Central memory CD8-positive, alpha-beta T cell (primary cell): ENCODE data around the gene AMOT.
"Not testable (repeated sequence)": the region's sequence is repeated elsewhere in the genome, so short reads cannot be mapped to it uniquely, and the experiment has no call there.

Source experiments
- ATAC-seq: fragments of 150-1000 bp; cut with Tn5 transposase; replicated peaks from 2 replicates; pipeline ENCODE4 v1.10.0; 2022; ENCODE audit warnings: mild to moderate bottlenecking, moderate FRiP score, moderate number of reproducible peaks; ENCODE audit not compliant: poor library complexity, severe bottlenecking; ENCODE audit errors: extremely low read depth
- DNase-seq, 2 donors: peaks; one replicate each; pipeline ENCODE4 v3.0.0; 2021; ENCODE audit warnings: low spot score in 2 of 2
- H3K27ac Mint-ChIP-seq: one replicate; pipeline ENCODE4 v1.8.0; 2022; ENCODE audit warnings: low read depth, mild to moderate bottlenecking, moderate library complexity, mixed read lengths
- H3K27me3 Mint-ChIP-seq: one replicate; pipeline ENCODE4 v1.8.0; 2022; ENCODE audit warnings: mixed read lengths
- H3K36me3 Mint-ChIP-seq: one replicate; pipeline ENCODE4 v1.8.0; 2022; ENCODE audit warnings: mild to moderate bottlenecking, moderate library complexity, mixed read lengths; ENCODE audit not compliant: insufficient read depth
- H3K4me1 Mint-ChIP-seq: one replicate; pipeline ENCODE4 v1.8.0; 2022; ENCODE audit warnings: mixed read lengths
- H3K4me3 Mint-ChIP-seq: one replicate; pipeline ENCODE4 v1.8.0; 2022; ENCODE audit warnings: mild to moderate bottlenecking, moderate library complexity, mixed read lengths
- H3K9me3 Mint-ChIP-seq: one replicate; pipeline ENCODE4 v1.8.0; 2022; ENCODE audit warnings: mixed read lengths

Gene AMOT

GRCh38 chrX:112840382-112841113 lies at the start of gene AMOT:
TSS of gene AMOT (minus strand) at chrX:112840831. CDS start at chrX:112823126, 17,705 bp downstream.
- H3K9me3 Mint-ChIP-seq: no peaks in the 10 kb centered on the region
- peaks cover 11% of the 10 kb centered on the region for H3K4me1 Mint-ChIP-seq
- H3K4me3 Mint-ChIP-seq: peak within 1 kb of the TSS; percentile 92
- peak within 1 kb of the TSS; percentile 66 for H3K27ac Mint-ChIP-seq
- no peaks in the 10 kb centered on the region for H3K27me3 Mint-ChIP-seq
- peaks cover 5% of the 10 kb centered on the region for H3K36me3 Mint-ChIP-seq
- ATAC-seq (peak; percentile 59), DNase-seq (peak; percentile 15 to 24)

- Mint-ChIP-seq H3K4me1 (peaks cover 14% of the 10 kb centered on the region), H3K36me3 (no peaks in the 10 kb centered on the region), H3K9me3 (no peaks in the 10 kb centered on the region), H3K4me3 (no peak overlapping the region), H3K27ac (no peak overlapping the region), H3K27me3 (no peaks in the 10 kb centered on the region)
- DNase-seq (no peak), ATAC-seq (no peak)
Measured at GRCh38 chrX:112889400-112889799, 48.8 kb upstream of the AMOT start.

GRCh38 chrX:112888916-112889315 lies 48.3 kb upstream of the AMOT start:
- no peak overlapping the region for H3K27ac Mint-ChIP-seq
- no peaks in the 10 kb centered on the region for H3K9me3 Mint-ChIP-seq
- peaks cover 14% of the 10 kb centered on the region for H3K4me1 Mint-ChIP-seq
- no peak overlapping the region for H3K4me3 Mint-ChIP-seq
- ATAC-seq (no peak), DNase-seq (no peak)
- no peaks in the 10 kb centered on the region for H3K36me3 Mint-ChIP-seq
- H3K27me3 Mint-ChIP-seq: no peaks in the 10 kb centered on the region

- Mint-ChIP-seq H3K4me3 (no peak overlapping the region), H3K27me3 (no peaks in the 10 kb centered on the region), H3K9me3 (no peaks in the 10 kb centered on the region), H3K36me3 (no peaks in the 10 kb centered on the region), H3K27ac (no peak overlapping the region), H3K4me1 (no peaks in the 10 kb centered on the region)
- ATAC-seq: no peak
- DNase-seq: no peak
Measured at GRCh38 chrX:112877771-112878173, 37.1 kb upstream of the AMOT start.

GRCh38 chrX:112874614-112875013 lies 34.0 kb upstream of the AMOT start:
- DNase-seq: no peak
- H3K9me3 Mint-ChIP-seq: no peaks in the 10 kb centered on the region

GRCh38 chrX:112874175-112874574 lies 33.5 kb upstream of the AMOT start:
- no peaks in the 10 kb centered on the region for H3K4me1 Mint-ChIP-seq
- no peak for DNase-seq
- no peaks in the 10 kb centered on the region for H3K9me3 Mint-ChIP-seq
- H3K4me3 Mint-ChIP-seq: no peak overlapping the region
- no peaks in the 10 kb centered on the region for H3K27me3 Mint-ChIP-seq
- no peaks in the 10 kb centered on the region for H3K36me3 Mint-ChIP-seq
- no peak overlapping the region for H3K27ac Mint-ChIP-seq
- ATAC-seq: no peak

More at GRCh38 chrX:112874614-112875013, 34.0 kb upstream of the AMOT start:
- no peak for ATAC-seq
- no peaks in the 10 kb centered on the region for H3K27me3 Mint-ChIP-seq
- H3K27ac Mint-ChIP-seq: no peak overlapping the region
- H3K4me1 Mint-ChIP-seq: no peaks in the 10 kb centered on the region
- H3K4me3 Mint-ChIP-seq: no peak overlapping the region
- no peaks in the 10 kb centered on the region for H3K36me3 Mint-ChIP-seq

GRCh38 chrX:112868586-112868985 lies 28.0 kb upstream of the AMOT start:
- H3K4me3 Mint-ChIP-seq: no peak overlapping the region

GRCh38 chrX:112867570-112867969 lies 26.9 kb upstream of the AMOT start:
- no peak overlapping the region for H3K4me3 Mint-ChIP-seq
- ATAC-seq (no peak), DNase-seq (no peak)
- H3K36me3 Mint-ChIP-seq: no peaks in the 10 kb centered on the region
- no peaks in the 10 kb centered on the region for H3K27me3 Mint-ChIP-seq
- H3K4me1 Mint-ChIP-seq: no peaks in the 10 kb centered on the region
- no peaks in the 10 kb centered on the region for H3K9me3 Mint-ChIP-seq
- H3K27ac Mint-ChIP-seq: no peak overlapping the region

More at GRCh38 chrX:112868586-112868985, 28.0 kb upstream of the AMOT start:
- Mint-ChIP-seq H3K36me3 (no peaks in the 10 kb centered on the region), H3K9me3 (no peaks in the 10 kb centered on the region), H3K27me3 (no peaks in the 10 kb centered on the region), H3K27ac (no peak overlapping the region), H3K4me1 (no peaks in the 10 kb centered on the region)
- DNase-seq (no peak), ATAC-seq (no peak)

- no peaks in the 10 kb centered on the region for H3K4me1 Mint-ChIP-seq
Measured at GRCh38 chrX:112866175-112866574, 25.5 kb upstream of the AMOT start.

GRCh38 chrX:112865464-112866025 lies 24.9 kb upstream of the AMOT start:
- Mint-ChIP-seq H3K27me3 (no peaks in the 10 kb centered on the region), H3K36me3 (no peaks in the 10 kb centered on the region), H3K4me3 (no peak overlapping the region), H3K4me1 (no peaks in the 10 kb centered on the region), H3K27ac (no peak overlapping the region), H3K9me3 (no peaks in the 10 kb centered on the region)
- DNase-seq (no peak), ATAC-seq (no peak)

More at GRCh38 chrX:112866175-112866574, 25.5 kb upstream of the AMOT start:
- no peak for DNase-seq
- Mint-ChIP-seq H3K27ac (no peak overlapping the region), H3K9me3 (no peaks in the 10 kb centered on the region), H3K4me3 (no peak overlapping the region), H3K27me3 (no peaks in the 10 kb centered on the region), H3K36me3 (no peaks in the 10 kb centered on the region)
- ATAC-seq: no peak

- DNase-seq (no peak), ATAC-seq (no peak)
- Mint-ChIP-seq H3K4me3 (no peak overlapping the region), H3K4me1 (no peaks in the 10 kb centered on the region), H3K27me3 (no peaks in the 10 kb centered on the region), H3K9me3 (no peaks in the 10 kb centered on the region), H3K27ac (no peak overlapping the region), H3K36me3 (no peaks in the 10 kb centered on the region)
Measured at GRCh38 chrX:112863850-112864249, 23.2 kb upstream of the AMOT start.

GRCh38 chrX:112857478-112857878 lies 16.8 kb upstream of the AMOT start:
- H3K36me3 Mint-ChIP-seq: no peaks in the 10 kb centered on the region
- no peak for DNase-seq
- H3K27me3 Mint-ChIP-seq: no peaks in the 10 kb centered on the region
- H3K9me3 Mint-ChIP-seq: no peaks in the 10 kb centered on the region
- H3K27ac Mint-ChIP-seq: no peak overlapping the region
- no peak overlapping the region for H3K4me3 Mint-ChIP-seq
- no peaks in the 10 kb centered on the region for H3K4me1 Mint-ChIP-seq
- no peak for ATAC-seq

- H3K4me3 Mint-ChIP-seq, H3K9me3 Mint-ChIP-seq, H3K36me3 Mint-ChIP-seq, H3K27ac Mint-ChIP-seq, H3K27me3 Mint-ChIP-seq, ATAC-seq, DNase-seq: not testable (repeated sequence)
- H3K4me1 Mint-ChIP-seq: peaks cover 15% of the 10 kb centered on the region
Measured at GRCh38 chrX:112854901-112855300, 14.3 kb upstream of the AMOT start.
